Immature natural killer cell (primary cell): ENCODE data around the gene SYT1. TPM values are rescaled to one million over a fixed set of nuclear protein-coding genes. Genes with fewer than 3 reads are reported as not detected.
"Not testable (repeated sequence)": the region's sequence is repeated elsewhere in the genome, so short reads cannot be mapped to it uniquely, and the experiment has no call there.

Experiments
- DNase-seq, 3 donors: peaks; one replicate each; pipeline ENCODE4 v3.0.0; 2022; ENCODE audit warnings: mixed read lengths in 1 of 3
- H3K27ac Mint-ChIP-seq, 6 donors: one replicate each; pipeline ENCODE4 v1.8.0; 2020; ENCODE audit warnings: mixed read lengths in 6 of 6, mild to moderate bottlenecking in 5 of 6, inconsistent platforms in 4 of 6, moderate library complexity in 3 of 6
- H3K27me3 Mint-ChIP-seq, 3 donors: one replicate each; pipeline ENCODE4 v1.8.0; 2020 to 2021; ENCODE audit warnings: low read depth in 3 of 3, mild to moderate bottlenecking in 3 of 3, mixed read lengths in 3 of 3, moderate library complexity in 3 of 3, inconsistent platforms in 1 of 3
- H3K36me3 Mint-ChIP-seq, 3 donors: one replicate each; pipeline ENCODE4 v1.8.0; 2020; ENCODE audit warnings: mixed read lengths in 3 of 3, inconsistent platforms in 2 of 3, mild to moderate bottlenecking in 2 of 3
- H3K4me1 Mint-ChIP-seq, 2 donors: one replicate each; pipeline ENCODE4 v1.8.0; 2020; ENCODE audit warnings: inconsistent platforms in 2 of 2, mild to moderate bottlenecking in 2 of 2, mixed read lengths in 2 of 2, moderate library complexity in 1 of 2
- H3K4me3 Mint-ChIP-seq, 5 donors: one replicate each; pipeline ENCODE4 v1.8.0; 2020; ENCODE audit warnings: mild to moderate bottlenecking in 5 of 5, mixed read lengths in 5 of 5, inconsistent platforms in 3 of 5, moderate library complexity in 3 of 5
- H3K9me3 Mint-ChIP-seq, 6 donors: one replicate each; pipeline ENCODE4 v1.8.0; 2020; ENCODE audit warnings: mild to moderate bottlenecking in 6 of 6, mixed read lengths in 6 of 6, inconsistent platforms in 4 of 6, moderate library complexity in 3 of 6
- polyA plus RNA-seq, 3 donors: library from polyadenylated mRNA; unstranded; fragments of 300-500 nt; fragmentation: Illumina TruSeq; gene quantifications; one replicate each; pipeline ENCODE4 v1.2.3, GENCODE V29; 2021

SYT1 gene
- polyA plus RNA-seq, 3 donors from 2014 or later = not detected

DNA sequence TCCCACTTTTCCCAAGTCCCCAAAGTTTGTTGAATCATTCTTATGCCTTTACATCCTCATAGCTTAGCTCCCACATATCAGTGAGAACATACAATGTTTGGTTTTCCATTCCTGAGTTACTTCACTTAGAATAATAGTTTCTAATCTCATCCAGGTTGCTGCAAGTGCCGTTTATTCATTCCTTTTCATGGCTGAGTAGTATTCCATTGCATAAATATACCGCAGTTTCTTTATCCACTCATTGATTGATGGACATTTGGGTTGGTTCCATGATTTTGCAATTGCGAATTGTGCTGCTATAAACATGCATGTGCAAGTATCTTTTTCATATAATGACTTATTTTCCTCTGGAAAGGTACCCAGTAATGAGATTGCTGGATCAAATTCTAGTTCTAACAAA, 345.8 kb downstream of the SYT1 start:
- H3K4me3 Mint-ChIP-seq, H3K27ac Mint-ChIP-seq, DNase-seq, H3K4me1 Mint-ChIP-seq, H3K36me3 Mint-ChIP-seq, H3K27me3 Mint-ChIP-seq: not testable (repeated sequence)
- H3K9me3 Mint-ChIP-seq = peaks cover 1 to 26% (median 9%) of the 10 kb centered on the region in 6 donors

DNA sequence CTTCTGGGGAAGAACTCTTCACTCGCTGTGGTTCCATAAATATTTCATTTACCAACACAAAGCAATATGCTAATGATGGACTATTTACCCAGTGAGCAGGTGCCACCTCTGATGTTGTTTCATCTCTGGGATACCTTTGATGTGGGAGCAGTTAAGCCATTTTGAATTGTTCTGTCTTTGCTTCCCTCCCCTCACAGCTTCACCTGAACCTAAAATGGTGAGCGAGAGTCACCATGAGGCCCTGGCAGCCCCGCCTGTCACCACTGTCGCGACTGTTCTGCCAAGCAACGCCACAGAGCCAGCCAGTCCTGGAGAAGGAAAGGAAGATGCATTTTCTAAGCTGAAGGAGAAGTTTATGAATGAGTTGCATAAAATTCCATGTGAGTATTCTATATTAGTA, 352.7 kb downstream of the SYT1 start:
- no peaks in the 10 kb centered on the region for H3K27me3 Mint-ChIP-seq
- DNase-seq = no peak
- no peaks in the 10 kb centered on the region for H3K4me1 Mint-ChIP-seq
- no peak overlapping the region for H3K27ac Mint-ChIP-seq
- H3K36me3 Mint-ChIP-seq = no peaks in the 10 kb centered on the region
- H3K4me3 Mint-ChIP-seq = no peak overlapping the region
- H3K9me3 Mint-ChIP-seq = peaks cover 1 to 34% (median 14%) of the 10 kb centered on the region in 6 donors

DNA sequence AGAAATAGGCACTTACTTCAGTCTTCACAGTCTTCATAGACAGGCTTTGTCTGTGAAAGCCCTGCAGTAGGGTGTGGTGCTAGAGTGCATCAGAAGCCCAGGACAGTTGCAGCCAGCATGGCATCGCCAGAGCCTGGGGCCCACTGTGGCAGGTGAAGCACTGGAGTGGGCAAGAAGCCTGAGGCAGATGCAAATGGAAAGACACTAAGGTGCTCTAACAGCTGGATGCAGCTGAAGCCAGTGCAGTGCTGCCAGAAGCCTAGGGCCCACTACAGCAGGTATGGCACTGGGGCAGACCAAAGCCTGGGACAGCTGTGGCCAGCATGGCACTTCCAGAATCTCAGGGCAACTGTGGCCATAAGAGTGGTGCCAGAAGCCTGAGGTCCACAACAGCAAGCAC, 358.6 kb downstream of the SYT1 start:
- Mint-ChIP-seq H3K36me3 (peaks cover 0 to 3% (median 0%) of the 10 kb centered on the region in 3 donors), H3K9me3 (peaks cover 12 to 38% (median 18%) of the 10 kb centered on the region in 6 donors), H3K27me3 (no peaks in the 10 kb centered on the region), H3K4me1 (no peaks in the 10 kb centered on the region), H3K27ac (no peak overlapping the region), H3K4me3 (no peak overlapping the region)
- no peak for DNase-seq

DNA sequence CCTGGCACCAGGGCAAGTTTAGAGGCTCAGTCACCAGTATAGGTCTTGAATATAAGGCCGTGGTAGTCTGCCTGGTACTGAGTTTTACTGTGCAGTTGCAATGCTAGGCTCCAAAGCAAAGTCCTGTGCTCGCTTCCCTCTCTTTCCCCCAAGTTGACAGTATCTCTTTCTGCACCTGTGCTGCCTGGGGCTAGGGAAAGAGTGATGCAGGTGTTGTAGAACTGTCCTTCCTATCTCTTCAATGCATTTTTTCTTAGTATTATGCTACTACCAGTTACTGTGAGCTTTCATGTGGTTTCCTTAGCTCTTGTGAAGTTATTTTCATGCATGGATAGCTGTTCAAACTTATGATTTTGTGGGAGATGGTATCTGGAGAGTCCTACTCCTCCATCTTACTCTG, 359.2 kb downstream of the SYT1 start:
- Mint-ChIP-seq H3K27me3 (no peaks in the 10 kb centered on the region), H3K4me1 (no peaks in the 10 kb centered on the region), H3K4me3 (no peak overlapping the region)

DNA sequence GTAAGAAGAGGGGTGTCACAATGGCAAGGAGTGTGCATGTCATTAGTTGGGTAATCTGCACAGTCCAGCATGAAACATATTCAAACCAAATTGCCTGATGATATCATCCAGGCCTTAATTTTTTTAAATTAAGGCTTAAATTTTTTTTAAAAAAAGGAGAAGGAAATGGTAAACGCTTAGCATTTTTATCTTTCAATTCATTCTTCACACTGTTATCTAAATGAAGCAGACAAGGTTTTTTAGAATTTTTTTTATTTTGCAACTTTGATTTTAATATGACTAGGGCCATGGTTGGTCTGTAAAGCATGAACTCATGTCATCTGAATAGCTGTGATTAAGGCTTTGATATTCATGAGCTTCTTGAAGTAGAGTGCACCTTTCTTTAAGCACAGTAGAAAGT, 362.5 kb downstream of the SYT1 start:
- H3K4me3 Mint-ChIP-seq = no peak overlapping the region
- DNase-seq = no peak
- H3K4me1 Mint-ChIP-seq = no peaks in the 10 kb centered on the region
- H3K27me3 Mint-ChIP-seq = peaks cover 0 to 2% (median 0%) of the 10 kb centered on the region in 3 donors
- peaks cover 10 to 23% (median 14%) of the 10 kb centered on the region in 6 donors for H3K9me3 Mint-ChIP-seq
- no peak overlapping the region for H3K27ac Mint-ChIP-seq
- H3K36me3 Mint-ChIP-seq = peaks cover 0 to 3% (median 0%) of the 10 kb centered on the region in 3 donors

More for the DNA sequence above, 359.2 kb downstream of the SYT1 start:
- Mint-ChIP-seq H3K27ac (no peak overlapping the region), H3K36me3 (peaks cover 0 to 3% (median 0%) of the 10 kb centered on the region in 3 donors), H3K9me3 (peaks cover 12 to 43% (median 21%) of the 10 kb centered on the region in 6 donors)
- DNase-seq = no peak

DNA sequence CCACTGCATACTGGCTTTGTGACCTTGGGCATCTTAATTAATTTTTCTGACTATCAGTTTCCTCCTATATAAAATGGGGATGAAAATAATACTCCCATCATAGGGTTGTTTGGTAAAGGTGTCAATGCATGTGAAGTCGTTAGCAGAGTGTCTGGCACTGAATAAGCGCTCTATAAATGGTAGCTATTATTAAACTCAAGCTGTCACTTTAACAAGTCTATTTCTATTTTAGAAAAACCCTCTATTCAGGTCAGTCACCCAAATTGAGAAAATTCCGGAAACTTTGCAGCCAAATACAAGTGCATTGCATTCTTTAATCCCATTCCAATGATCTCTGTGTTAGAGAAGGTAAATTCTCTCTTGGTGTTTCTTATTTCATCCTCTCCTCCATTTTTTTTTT, 363.1 kb downstream of the SYT1 start:
- Mint-ChIP-seq H3K4me1 (no peaks in the 10 kb centered on the region), H3K27me3 (peaks cover 0 to 2% (median 0%) of the 10 kb centered on the region in 3 donors), H3K27ac (no peak overlapping the region), H3K36me3 (peaks cover 0 to under 1% (median 0%) of the 10 kb centered on the region in 3 donors), H3K9me3 (peaks cover 5 to 19% (median 13%) of the 10 kb centered on the region in 6 donors), H3K4me3 (no peak overlapping the region)
- no peak for DNase-seq

DNA sequence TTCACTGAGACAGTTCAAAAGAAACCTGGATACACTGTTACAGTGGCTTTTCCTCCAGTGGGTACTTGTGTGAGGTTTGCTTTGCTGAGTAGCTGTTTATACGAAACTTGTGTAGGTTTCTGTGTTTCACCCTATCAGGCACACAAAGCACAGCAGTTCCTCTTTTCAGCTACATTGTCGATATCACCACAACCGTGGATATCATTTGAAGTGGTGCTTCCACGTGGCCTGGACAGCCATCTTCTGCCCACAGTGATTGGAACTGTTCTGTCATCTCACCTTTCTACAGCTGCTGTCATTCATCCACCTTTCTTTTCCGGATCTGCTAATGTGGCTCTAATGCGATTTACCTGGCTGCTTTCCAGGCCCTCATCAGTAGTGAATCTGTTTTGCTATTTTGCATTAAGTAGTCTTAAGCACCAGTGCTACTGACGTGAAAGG, 368.8 kb downstream of the SYT1 start:
- Mint-ChIP-seq H3K4me1 (no peaks in the 10 kb centered on the region), H3K4me3 (no peak overlapping the region), H3K9me3 (peaks cover 0 to 19% (median 8%) of the 10 kb centered on the region in 6 donors), H3K27me3 (peaks cover 0 to 2% (median 0%) of the 10 kb centered on the region in 3 donors), H3K27ac (no peak overlapping the region), H3K36me3 (no peaks in the 10 kb centered on the region)
- no peak for DNase-seq

DNA sequence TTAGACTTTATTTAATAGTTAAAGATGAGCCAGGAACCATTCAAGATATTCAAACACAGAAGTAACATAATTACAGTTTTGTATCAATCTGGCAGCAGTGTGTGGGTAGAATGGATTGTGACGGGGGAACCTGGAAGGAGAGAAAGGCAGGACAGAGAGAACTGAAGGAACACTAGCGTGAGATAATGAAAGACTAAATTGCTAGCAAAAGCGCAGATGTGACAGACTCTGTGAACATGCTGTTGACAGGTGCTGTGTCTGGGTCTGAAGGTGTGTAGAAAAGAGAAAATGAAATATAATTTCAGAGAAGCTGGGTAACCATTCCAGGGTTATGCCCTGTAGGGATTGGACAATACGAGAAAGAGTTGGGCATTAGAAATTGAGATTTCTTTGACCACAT, 372.3 kb downstream of the SYT1 start:
- peaks cover 0 to 17% (median 5%) of the 10 kb centered on the region in 6 donors for H3K9me3 Mint-ChIP-seq
- no peak for DNase-seq

DNA sequence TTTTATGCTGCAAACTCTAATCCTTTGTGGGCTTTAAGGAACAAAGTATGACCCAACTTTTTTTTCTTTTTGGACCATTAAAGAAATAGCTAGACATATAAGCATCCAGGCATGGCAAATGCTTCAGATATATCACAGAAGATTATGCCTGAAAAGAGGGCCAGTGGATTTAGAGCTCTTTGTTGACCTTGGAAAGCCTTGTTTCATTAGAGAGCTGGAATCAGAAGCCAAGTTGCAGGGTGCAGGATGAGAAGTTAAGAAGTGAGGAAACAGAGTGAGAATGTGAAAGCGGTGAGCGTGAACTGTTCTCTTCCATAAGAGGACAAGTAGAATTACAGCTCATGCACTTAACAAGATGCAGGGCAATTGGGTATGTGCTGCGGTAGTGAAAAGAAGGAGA, 373.7 kb downstream of the SYT1 start:
- H3K4me3 Mint-ChIP-seq = no peak overlapping the region
- peaks cover 0 to 20% (median 8%) of the 10 kb centered on the region in 6 donors for H3K9me3 Mint-ChIP-seq
- H3K4me1 Mint-ChIP-seq = no peaks in the 10 kb centered on the region
- DNase-seq = no peak
- no peaks in the 10 kb centered on the region for H3K36me3 Mint-ChIP-seq
- H3K27me3 Mint-ChIP-seq = peaks cover 0 to 2% (median 0%) of the 10 kb centered on the region in 3 donors
- no peak overlapping the region for H3K27ac Mint-ChIP-seq

More for the DNA sequence above, 372.3 kb downstream of the SYT1 start:
- Mint-ChIP-seq H3K27ac (no peak overlapping the region), H3K36me3 (no peaks in the 10 kb centered on the region), H3K4me3 (no peak overlapping the region), H3K4me1 (no peaks in the 10 kb centered on the region), H3K27me3 (peaks cover 0 to 2% (median 0%) of the 10 kb centered on the region in 3 donors)

DNA sequence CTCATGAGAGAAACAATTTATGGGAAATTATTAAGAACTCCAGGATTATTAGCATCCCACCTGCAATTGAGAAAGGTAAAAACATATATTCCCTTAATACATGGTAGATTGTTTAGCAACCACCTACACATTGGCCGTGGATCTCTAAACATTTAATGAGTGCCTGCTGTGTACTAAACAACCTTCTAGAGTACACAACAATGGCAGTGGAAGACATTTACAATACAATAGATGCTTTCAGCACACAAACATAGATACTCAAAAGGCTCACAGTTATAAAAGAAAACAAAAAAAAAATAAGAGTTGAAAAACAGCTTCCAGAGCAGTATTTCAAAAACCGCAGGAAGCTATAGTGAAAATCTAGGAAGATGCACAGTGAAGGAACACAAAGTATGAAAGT, 382.9 kb downstream of the SYT1 start:
- no peaks in the 10 kb centered on the region for H3K36me3 Mint-ChIP-seq
- H3K27ac Mint-ChIP-seq = no peak overlapping the region
- peaks cover 3 to 48% (median 13%) of the 10 kb centered on the region in 6 donors for H3K9me3 Mint-ChIP-seq
- H3K4me1 Mint-ChIP-seq = no peaks in the 10 kb centered on the region
- DNase-seq = no peak
- no peak overlapping the region for H3K4me3 Mint-ChIP-seq
- peaks cover 0 to 3% (median 0%) of the 10 kb centered on the region in 3 donors for H3K27me3 Mint-ChIP-seq

DNA sequence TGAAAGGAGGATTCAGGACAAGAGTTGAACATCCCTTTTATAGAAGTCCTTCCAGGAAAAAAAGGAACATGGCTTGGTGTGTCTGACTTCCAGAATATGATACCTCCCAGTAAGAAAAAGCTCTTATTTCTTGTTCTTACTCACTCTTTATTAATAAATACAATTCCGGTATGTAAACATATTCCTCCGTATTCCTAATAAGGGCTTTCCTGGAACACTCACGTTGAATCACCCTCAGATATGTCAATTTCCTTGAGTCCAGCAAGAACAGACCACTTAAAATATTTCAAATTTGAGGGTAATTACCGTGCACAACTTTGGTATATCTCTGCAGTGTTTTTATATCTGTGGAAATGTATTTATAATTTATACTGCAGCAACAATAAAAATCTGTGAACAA, 385.6 kb downstream of the SYT1 start:
- Mint-ChIP-seq H3K27me3 (peaks cover 0 to 3% (median 0%) of the 10 kb centered on the region in 3 donors), H3K4me3 (no peak overlapping the region), H3K27ac (no peak overlapping the region), H3K4me1 (no peaks in the 10 kb centered on the region), H3K9me3 (peaks cover 0 to 43% (median 5%) of the 10 kb centered on the region in 6 donors), H3K36me3 (no peaks in the 10 kb centered on the region)
- no peak for DNase-seq

DNA sequence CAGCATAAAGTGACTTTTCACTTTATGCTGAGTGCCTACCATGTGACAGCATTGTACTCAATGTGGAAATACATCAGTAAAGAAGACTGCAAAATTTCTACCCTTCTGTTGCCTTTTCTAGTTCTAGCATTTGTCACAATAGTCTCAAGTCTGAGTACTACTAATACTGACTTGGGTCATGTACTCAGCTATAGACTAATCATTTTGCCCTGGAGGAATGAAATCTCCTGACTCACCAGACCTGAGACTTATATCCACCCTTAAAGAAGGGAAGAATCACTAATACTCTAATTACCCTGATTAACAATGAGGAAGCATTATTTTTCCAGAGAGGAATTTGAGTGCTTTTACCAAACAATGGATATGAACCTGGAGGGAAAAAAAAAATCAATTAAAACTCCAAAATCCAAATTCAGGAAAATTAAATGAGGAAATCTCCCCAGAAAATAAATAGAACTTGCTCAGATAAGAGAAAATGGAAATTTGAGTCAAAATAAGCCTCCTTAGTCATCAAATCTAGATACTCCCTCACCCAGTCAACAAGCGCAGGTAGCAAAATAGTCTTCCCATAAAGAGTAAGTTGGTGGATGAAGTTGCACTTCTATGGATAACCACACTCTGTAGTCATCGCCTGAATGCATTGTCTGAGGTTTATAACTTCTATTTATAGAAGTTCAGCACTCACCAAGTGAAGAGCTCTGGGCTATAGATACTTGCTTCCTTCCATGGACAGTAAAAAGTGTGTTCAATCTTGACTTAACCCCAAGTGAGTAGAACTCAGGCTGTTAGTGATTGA, 386.6 kb downstream of the SYT1 start:
- Mint-ChIP-seq H3K27me3 (peaks cover 0 to 3% (median 0%) of the 10 kb centered on the region in 3 donors), H3K36me3 (no peaks in the 10 kb centered on the region), H3K27ac (no peak overlapping the region), H3K4me1 (no peaks in the 10 kb centered on the region), H3K4me3 (no peak overlapping the region), H3K9me3 (peaks cover 0 to 39% (median 4%) of the 10 kb centered on the region in 6 donors)
- DNase-seq = no peak

DNA sequence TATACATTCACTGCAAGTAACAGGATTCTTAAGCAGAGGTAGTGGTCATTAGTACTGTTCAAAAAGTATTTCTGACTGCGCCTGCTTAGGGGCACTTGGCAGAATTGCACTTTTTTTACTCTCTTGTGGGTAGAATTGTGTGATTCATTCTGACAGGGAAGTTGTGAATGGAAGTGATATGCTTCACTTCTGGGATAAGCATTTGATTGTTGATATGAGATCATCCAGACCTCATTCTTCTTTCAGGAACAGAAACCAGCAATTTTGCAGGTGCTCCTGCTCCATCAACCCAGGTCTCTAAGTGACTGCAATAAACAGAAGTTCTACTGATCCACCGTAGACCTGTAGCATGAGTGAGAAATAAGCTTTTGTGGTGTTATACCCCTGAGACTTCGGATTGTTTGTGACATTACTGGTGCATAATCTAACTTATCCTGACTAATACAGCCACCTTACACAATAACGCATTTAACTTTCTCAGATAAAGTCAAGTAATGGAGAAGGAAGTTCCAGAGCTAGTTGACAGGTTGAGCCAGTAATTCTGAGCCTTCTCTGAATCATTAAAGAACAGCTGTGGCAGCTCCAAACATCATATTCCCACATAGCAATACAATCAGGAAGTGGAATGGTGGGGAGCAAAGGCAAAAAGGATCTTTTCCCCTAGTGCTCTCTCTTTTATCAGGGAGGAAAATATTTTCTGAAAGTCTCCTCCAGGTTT, 387.9 kb downstream of the SYT1 start:
- no peak for DNase-seq
- no peak overlapping the region for H3K4me3 Mint-ChIP-seq

DNA sequence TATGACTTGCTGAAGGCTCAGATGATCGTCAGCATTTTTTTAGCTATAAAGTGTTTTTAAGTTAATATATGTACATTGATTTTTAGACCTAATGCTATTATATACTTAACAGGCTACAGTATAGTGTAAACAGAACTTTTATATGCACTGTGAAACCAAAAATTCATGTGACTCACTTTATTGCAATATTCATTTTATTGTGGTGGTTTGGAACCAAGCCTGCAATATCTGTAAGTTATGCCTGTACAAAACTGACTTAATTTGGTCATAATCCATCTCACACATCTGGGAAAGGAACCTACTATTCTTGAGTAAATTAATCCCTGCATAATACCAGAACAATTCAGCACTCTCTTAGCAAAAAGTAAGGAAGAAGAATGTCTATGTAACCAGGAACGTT, 390.7 kb downstream of the SYT1 start:
- no peaks in the 10 kb centered on the region for H3K4me1 Mint-ChIP-seq
- H3K4me3 Mint-ChIP-seq = no peak overlapping the region
- H3K9me3 Mint-ChIP-seq = peaks cover 0 to 26% (median 0%) of the 10 kb centered on the region in 6 donors
- H3K27ac Mint-ChIP-seq = no peak overlapping the region
- no peaks in the 10 kb centered on the region for H3K36me3 Mint-ChIP-seq
- no peak for DNase-seq
- peaks cover 0 to 2% (median 1%) of the 10 kb centered on the region in 3 donors for H3K27me3 Mint-ChIP-seq

More for the DNA sequence above, 387.9 kb downstream of the SYT1 start:
- no peaks in the 10 kb centered on the region for H3K4me1 Mint-ChIP-seq
- no peaks in the 10 kb centered on the region for H3K36me3 Mint-ChIP-seq
- no peak overlapping the region for H3K27ac Mint-ChIP-seq
- peaks cover 0 to 3% (median 2%) of the 10 kb centered on the region in 3 donors for H3K27me3 Mint-ChIP-seq
- peaks cover 0 to 38% (median 3%) of the 10 kb centered on the region in 6 donors for H3K9me3 Mint-ChIP-seq
